ACC112 (cell line): ENCODE results near the gene HOXD10.

ENCODE experiments used
- H2AFZ ChIP-seq: fragments of 200-600 bp; sonication (generic); one replicate; pipeline ENCODE4 v1.6.0; 2017; ENCODE audit warnings: antibody characterized with exemption, low read length; ENCODE audit not compliant: unreplicated experiment
- H3K27ac ChIP-seq: fragments of 200-600 bp; sonication (generic); 2 replicates; pipeline ENCODE4 v1.5.1; 2014; ENCODE audit warnings: low read depth, mild to moderate bottlenecking, antibody characterized with exemption, low read length, moderate library complexity
- H3K27me3 ChIP-seq: fragments of 200-600 bp; sonication (generic); 2 replicates; pipeline ENCODE4 v1.6.1; 2014; ENCODE audit warnings: mild to moderate bottlenecking, antibody characterized with exemption, low read length, moderate library complexity, mixed read lengths; ENCODE audit not compliant: insufficient read depth
- H3K36me3 ChIP-seq: fragments of 200-600 bp; sonication (generic); 2 replicates; pipeline ENCODE4 v1.6.1; 2016; ENCODE audit warnings: mild to moderate bottlenecking, antibody characterized with exemption, low read length, moderate library complexity, mixed read lengths; ENCODE audit not compliant: insufficient read depth
- H3K4me1 ChIP-seq: fragments of 200-600 bp; sonication (generic); one replicate; pipeline ENCODE4 v1.6.1; 2016; ENCODE audit warnings: low read length, mixed read lengths; ENCODE audit not compliant: insufficient read depth, unreplicated experiment, control insufficient read depth
- H3K4me3 ChIP-seq: fragments of 200-600 bp; sonication (generic); 2 replicates; pipeline ENCODE4 v1.5.1; 2014; ENCODE audit warnings: mild to moderate bottlenecking, low read depth, low read length
- H3K79me2 ChIP-seq: fragments of 200-600 bp; sonication (generic); one replicate; pipeline ENCODE4 v1.6.0; 2016; ENCODE audit warnings: low read length; ENCODE audit not compliant: control insufficient read depth, unreplicated experiment, insufficient read depth

Gene HOXD10

DNA sequence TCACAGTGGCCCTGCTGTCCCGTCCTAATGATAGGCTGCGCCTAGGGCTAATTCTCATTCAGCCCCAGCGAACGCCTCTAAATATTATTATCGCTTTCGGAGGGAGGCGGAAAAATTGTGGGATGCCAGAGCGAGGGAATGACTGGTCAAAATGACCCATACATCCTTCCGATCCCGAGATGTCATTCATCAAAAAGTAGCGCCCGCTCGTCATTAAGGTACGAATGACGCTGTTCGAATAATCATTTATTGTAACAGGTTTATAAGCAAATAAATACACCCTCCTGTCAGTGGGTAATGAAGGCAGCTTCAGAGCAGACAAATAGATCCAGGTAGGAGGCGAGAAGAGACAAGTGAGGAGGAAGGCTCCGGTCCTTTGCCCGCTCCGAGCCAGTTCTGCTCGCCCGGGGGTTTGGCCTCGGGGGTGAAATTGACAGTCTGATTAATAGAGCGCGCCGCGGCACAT, 32.7 kb upstream of the HOXD10 start, which contains the start of gene EVX2:
EVX2 (minus strand) TSS at position 167 of the 466 bp plus-strand sequence. CDS start 186 bp downstream, outside the sequence.
- Histone ChIP-seq H3K4me1 (no peaks in the 10 kb centered on the region), H2AFZ (no peak within 1 kb of the TSS), H3K36me3 (no peaks in the 10 kb centered on the region)

GRCh38 chr2:176084611-176085119, 31.9 kb upstream of the HOXD10 start:
- no peak overlapping the region for H3K4me3 ChIP-seq
- no peaks in the 10 kb centered on the region for H3K79me2 ChIP-seq
- H3K36me3 ChIP-seq = no peaks in the 10 kb centered on the region
- peaks cover 97% of the 10 kb centered on the region for H3K27me3 ChIP-seq
- no peak overlapping the region for H3K27ac ChIP-seq
- no peaks in the 10 kb centered on the region for H3K4me1 ChIP-seq
- H2AFZ ChIP-seq = no peak overlapping the region

More for the DNA sequence above, 32.7 kb upstream of the HOXD10 start, which contains the start of gene EVX2:
- Histone ChIP-seq H3K27me3 (peaks cover 97% of the 10 kb centered on the region), H3K4me3 (no peak within 1 kb of the TSS), H3K27ac (no peak within 1 kb of the TSS), H3K79me2 (no peaks in the 10 kb centered on the region)

DNA sequence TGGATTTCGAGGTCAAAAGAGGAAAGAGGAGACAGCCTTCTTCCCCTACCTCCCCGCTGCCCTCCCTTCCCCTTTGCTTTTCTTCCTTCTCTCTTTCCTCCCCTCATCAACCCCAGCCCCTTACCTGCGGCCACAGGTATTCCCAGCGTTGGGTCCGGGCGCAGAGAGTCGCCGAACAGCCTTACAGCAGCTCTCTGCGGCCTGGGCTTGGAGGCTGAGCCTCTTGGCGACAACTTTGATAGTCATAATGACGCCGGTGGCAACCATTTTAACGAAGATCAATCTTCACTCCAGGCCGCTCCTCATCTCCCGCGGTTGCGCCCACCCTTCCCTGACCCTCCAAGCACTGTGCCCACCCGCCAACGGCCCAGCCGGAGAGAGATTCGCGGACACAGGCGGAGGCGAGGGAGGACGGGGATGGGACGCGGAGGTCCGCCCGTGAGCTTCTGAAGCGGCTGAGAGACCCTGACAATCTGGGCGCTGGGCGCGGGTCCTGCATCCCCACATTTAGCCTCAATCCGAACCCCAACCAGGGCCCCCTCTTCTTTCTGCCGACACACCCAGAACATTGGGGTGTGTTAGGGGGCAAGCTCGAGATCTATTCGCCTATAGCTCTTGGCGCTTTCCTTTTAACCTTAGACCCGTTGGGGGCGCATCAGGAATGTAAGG, 31.3 kb upstream of the HOXD10 start:
- no peak overlapping the region for H2AFZ ChIP-seq
- no peak overlapping the region for H3K4me3 ChIP-seq
- peaks cover 100% of the 10 kb centered on the region for H3K27me3 ChIP-seq
- no peak overlapping the region for H3K27ac ChIP-seq
- no peaks in the 10 kb centered on the region for H3K4me1 ChIP-seq
- no peaks in the 10 kb centered on the region for H3K36me3 ChIP-seq
- H3K79me2 ChIP-seq = no peaks in the 10 kb centered on the region

DNA sequence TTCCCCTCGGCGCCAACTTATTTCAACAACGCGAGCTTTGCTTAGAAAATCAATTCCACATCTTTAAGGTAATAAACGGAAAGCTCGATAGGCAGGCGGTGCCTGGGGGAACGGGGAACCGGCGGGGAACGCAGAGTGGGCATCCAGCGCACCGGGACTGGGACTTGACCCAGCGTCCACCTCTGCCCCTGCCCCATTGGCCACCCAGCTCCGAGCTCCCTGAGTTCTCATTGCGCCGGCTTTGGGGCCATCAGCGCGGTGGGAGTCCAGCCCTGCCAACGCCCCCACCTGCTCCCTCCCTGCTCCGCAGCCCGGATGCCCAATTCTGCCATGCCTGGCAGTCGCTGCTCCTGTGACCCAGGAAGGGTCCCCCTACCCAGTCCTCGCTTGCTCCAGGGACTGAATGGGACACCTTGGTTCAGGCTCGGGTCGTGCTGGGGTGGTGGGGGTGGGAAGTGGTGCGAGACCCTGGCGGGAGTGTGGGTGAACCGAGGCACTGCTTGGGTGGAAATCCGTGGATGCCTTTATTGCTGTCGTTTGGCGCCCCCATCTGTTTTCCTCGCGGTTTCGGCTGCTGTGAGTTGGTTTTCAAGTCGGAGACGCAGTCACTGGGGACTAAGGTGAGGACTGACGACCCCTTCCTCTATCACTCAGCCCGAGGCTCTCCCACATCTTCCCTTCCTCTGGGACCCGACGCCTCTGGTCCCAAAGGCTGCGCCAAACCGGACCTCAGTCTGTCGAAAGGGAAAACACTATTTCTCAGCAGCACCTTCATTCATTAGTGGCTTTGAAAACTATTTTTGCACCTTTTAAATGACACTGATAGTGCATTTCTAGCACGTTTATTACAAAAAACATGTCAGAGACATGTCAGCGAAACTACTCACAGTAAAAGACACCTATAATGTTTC, 30.5 kb upstream of the HOXD10 start:
- Histone ChIP-seq H3K36me3 (no peaks in the 10 kb centered on the region), H3K4me1 (no peaks in the 10 kb centered on the region), H3K79me2 (no peaks in the 10 kb centered on the region), H3K4me3 (no peak overlapping the region), H3K27me3 (peaks cover 100% of the 10 kb centered on the region), H2AFZ (no peak overlapping the region), H3K27ac (no peak overlapping the region)

- peaks cover 99% of the 10 kb centered on the region for H3K27me3 ChIP-seq
- no peaks in the 10 kb centered on the region for H3K4me1 ChIP-seq
- no peaks in the 10 kb centered on the region for H3K79me2 ChIP-seq
- H3K27ac ChIP-seq = no peak overlapping the region
- no peaks in the 10 kb centered on the region for H3K36me3 ChIP-seq
- no peak overlapping the region for H2AFZ ChIP-seq
- no peak overlapping the region; the same call in 1 of the 2 replicates for H3K4me3 ChIP-seq
These were observed 29.1 kb upstream of the HOXD10 start for GRCh38 chr2:176087330-176088047.

DNA sequence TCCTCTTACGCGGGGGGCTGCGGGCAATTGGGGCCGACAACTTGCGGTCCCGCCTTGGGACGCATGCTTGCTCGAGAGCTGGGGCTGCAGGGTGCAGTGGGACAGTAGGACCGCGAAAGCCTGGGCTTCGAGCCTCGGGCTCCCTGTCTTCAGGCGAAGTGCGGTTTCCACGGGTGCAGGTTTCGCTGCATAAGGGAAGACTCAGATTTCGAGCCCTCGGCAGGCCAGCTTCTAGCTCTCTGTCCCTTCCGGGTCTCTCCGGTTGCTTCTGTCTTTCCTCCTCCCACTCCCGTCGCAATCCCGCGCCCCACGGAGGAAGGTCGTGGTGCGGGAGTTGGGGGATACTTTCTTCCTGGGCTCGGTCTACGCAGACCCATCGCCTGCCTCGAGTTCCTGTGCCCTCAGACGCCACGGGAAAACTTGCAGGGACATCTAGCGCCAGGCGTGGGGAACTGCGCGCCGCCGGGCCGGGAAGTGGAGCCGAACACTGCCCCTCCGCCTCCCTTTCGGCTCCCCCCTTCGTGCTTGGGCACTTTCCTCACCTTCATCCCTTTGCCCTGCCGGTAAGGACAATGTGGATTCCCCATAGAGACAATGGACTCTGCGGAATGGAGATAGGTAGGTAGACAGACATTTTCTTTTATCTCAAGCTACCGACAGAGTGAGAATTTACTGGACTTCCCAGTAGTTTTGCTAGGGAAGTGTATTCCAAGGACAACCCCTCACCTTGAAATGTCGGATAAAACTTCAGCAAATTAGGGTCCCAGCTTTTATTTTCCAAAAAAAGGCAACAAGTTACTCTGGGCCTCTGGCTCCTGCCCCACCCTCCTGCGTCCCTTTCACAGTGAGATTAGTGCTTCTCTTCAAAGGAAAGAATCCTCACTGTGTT, 28.3 kb upstream of the HOXD10 start:
- Histone ChIP-seq H2AFZ (no peak overlapping the region), H3K4me3 (peak overlapping the region; percentile 59), H3K36me3 (no peaks in the 10 kb centered on the region), H3K27ac (no peak overlapping the region), H3K4me1 (no peaks in the 10 kb centered on the region), H3K79me2 (no peaks in the 10 kb centered on the region), H3K27me3 (peaks cover 98% of the 10 kb centered on the region)

GRCh38 chr2:176088937-176089842, 27.4 kb upstream of the HOXD10 start:
- H2AFZ ChIP-seq = no peak overlapping the region
- no peak overlapping the region for H3K27ac ChIP-seq
- no peaks in the 10 kb centered on the region for H3K36me3 ChIP-seq
- H3K27me3 ChIP-seq = peaks cover 98% of the 10 kb centered on the region
- H3K4me3 ChIP-seq = no peak overlapping the region
- no peaks in the 10 kb centered on the region for H3K79me2 ChIP-seq
- H3K4me1 ChIP-seq = no peaks in the 10 kb centered on the region

DNA sequence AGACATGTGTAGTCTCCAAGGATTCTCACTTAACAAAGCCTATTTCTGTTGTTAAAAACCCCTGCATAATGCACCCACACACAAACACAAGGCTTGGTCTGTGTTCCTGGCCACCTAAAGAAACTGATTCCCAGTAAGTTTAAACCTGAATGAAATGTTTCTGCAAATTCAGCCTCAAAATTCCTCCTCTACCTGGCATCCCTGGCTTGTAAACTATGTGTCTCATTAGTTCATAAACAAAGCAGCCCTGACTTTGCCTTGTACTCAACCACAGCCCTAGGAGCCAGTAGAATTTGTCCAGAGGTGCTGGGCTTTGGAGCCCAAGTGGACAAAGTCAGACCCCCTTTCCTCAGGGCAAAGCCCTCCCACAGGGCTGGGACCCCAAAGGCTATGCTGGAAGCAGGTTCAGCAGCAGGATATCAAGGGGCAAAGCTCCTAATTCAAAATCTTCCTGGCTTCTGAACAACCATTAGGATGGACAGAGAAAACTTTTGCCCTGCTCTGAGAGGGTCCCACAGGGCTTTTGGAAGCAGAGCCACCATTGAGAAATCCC, 26.7 kb upstream of the HOXD10 start:
- H2AFZ ChIP-seq = no peak overlapping the region
- no peak overlapping the region for H3K4me3 ChIP-seq
- H3K27ac ChIP-seq = no peak overlapping the region
- no peaks in the 10 kb centered on the region for H3K4me1 ChIP-seq
- no peaks in the 10 kb centered on the region for H3K79me2 ChIP-seq
- H3K36me3 ChIP-seq = no peaks in the 10 kb centered on the region
- peaks cover 98% of the 10 kb centered on the region for H3K27me3 ChIP-seq

- H3K79me2 ChIP-seq = no peaks in the 10 kb centered on the region
- H2AFZ ChIP-seq = no peak overlapping the region
- H3K36me3 ChIP-seq = no peaks in the 10 kb centered on the region
- H3K27me3 ChIP-seq = peaks cover 98% of the 10 kb centered on the region
- no peaks in the 10 kb centered on the region for H3K4me1 ChIP-seq
- no peak overlapping the region for H3K27ac ChIP-seq
- H3K4me3 ChIP-seq = no peak overlapping the region
These were observed 25.7 kb upstream of the HOXD10 start for GRCh38 chr2:176090862-176091261.
